DMS79 treated with DMSO at 0.1 percent for 48 hours (cell line): Measurements from ENCODE around the gene EPHX1.
"Not testable (repeated sequence)": the region's sequence is repeated elsewhere in the genome, so short reads cannot be mapped to it uniquely, and the experiment has no call there.

Experiments used
- DNase-seq: peaks from one replicate; lab custom pipeline; 2025; lab: John Stamatoyannopoulos, UW

The EPHX1 gene

DNA sequence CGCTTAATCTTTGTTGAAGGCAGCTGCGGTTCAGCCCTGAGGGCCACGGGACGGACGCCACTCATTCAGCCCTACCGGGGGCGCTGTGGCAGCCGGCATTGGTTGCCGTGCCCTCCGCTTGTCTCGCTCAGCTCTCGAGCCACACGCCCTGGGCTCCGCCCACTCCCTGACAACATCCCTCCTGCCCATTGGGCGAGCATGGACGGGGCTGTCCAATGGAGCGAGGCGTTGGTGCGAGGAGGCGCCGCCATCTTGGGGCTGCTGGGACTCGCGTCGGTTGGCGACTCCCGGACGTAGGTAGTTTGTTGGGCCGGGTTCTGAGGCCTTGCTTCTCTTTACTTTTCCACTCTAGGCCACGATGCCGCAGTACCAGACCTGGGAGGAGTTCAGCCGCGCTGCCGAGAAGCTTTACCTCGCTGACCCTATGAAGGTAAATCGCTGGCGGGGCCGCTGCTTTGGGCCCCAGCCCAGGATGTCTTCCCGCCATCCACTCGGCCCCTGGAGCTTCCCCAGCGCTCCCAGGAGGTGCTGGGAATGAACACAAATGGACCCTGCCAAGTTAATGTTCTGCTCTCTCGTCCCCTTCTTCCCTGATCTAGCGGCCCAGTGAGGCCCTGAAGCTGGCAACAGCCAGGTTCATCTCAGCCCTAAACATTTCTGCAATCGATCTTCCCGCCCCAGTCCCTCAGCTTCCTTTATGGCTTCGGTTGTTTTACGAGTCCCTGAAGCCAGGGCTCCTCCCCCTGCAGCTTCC, 32.2 kb upstream of the EPHX1 start, which contains the start of gene SRP9:
TSS of gene SRP9 (plus strand) at position 244 of the 754 bp plus-strand sequence. CDS start at position 359, 115 bp downstream.
- peak; percentile 99 for DNase-seq

DNA sequence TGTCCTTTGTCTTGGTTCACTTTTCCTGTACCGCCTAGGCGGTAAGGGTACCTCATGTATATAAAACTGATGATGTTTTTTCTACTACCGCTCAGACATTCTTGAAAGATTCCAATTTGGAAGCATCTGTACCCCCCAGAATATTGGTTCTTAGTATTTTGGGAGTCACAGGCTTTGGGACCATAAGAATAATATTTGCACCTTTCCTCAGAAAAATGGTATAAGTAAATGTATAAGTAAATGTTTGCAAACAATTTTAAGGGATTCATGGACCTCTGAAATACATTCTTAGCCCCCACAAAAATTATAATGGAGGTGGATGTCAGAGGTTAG, 31.6 kb upstream of the EPHX1 start:
- no peak for DNase-seq

DNA sequence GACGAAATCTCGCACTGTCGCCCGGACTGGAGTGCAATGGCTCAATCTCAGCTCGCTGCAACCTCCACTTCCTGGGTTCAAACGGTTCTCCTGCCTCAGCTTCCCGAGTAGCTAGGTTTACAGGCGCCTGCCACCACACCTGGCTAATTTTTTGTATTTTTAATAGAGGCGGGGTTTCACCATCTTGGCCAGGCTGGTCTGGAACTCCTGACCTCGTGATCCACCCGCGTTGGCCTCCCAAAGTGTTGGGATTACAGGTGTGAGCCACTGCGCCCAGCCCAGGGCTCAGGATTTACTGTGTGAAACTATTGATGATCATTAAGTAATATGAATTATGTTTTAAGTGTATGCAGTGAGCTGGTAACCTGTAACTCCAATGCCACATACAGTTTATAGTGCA, 30.8 kb upstream of the EPHX1 start:
- not testable (repeated sequence) for DNase-seq

DNA sequence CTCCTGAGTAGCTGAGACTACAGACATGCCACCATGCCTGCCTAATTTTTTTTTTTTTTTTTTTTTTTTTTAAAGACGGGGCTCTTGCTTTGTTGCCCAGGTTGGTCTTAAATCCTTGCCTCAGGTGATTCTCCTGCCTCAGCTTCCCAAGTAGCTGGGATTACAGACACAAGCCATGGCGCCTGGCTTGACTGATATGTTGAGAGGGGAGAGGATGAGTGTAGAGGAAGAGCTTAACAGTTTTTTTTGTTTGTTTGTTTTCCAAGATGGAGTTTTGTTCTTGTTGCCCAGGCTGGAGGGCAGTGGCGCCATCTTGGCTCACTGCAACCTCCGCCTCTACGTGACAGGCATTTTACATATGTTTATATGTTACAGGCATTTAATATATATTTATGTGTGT, 29.8 kb upstream of the EPHX1 start:
- DNase-seq = no peak

DNA sequence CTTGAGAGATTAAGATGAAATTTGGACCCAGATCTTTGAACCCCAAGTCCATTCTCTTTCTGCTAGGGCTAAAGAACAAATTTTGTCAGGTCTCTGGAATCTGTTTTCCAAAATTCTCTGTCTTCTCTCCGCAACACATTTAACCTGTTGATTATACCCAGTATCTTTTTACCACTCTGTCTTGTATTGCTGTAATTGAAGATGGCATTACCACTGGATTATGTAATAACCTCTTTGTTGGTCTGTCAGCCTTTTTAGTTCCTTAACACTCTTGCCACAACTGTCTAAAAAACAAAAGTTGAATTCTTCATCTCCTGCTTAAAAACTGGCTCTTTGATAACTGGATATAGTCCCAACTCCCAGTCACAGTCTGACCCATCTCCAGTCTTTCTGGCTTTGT, 29.3 kb upstream of the EPHX1 start:
- no peak for DNase-seq

DNA sequence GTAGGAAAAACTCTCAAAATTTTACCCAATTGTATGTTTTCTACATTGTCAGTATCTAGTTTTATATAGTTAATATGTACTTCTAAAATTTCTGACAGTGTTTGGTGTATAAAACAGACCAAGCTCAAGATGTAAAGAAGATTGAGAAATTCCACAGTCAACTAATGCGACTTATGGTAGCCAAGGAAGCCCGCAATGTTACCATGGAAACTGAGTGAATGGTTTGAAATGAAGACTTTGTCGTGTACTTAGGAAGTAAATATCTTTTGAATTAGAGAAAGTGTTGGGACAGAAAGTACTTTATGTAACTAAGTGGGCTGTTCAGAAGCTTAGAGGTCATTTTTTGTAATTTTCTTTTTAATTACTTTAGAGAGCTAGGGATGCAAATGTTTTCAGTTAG, 20.8 kb upstream of the EPHX1 start:
- not testable (repeated sequence) for DNase-seq

DNA sequence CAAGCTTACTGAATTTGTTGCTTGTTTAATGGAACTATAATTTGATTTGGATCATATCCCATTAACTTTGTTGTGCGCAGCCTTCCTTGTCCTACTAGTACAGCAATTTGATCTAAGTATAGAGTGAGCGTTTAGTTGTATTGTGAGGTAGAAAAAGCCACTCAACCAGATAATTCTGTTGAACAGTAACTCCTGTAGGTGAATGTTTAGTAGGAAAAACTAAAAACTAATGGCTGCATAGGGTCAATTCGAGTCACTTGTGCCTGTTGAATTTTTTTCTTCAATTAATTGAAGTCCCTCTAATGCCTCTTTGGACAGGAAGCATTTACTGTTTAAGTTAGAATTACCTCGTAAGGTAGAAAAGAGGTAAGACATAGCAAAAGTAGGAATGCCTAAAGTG, 15.0 kb upstream of the EPHX1 start:
- no peak for DNase-seq

DNA sequence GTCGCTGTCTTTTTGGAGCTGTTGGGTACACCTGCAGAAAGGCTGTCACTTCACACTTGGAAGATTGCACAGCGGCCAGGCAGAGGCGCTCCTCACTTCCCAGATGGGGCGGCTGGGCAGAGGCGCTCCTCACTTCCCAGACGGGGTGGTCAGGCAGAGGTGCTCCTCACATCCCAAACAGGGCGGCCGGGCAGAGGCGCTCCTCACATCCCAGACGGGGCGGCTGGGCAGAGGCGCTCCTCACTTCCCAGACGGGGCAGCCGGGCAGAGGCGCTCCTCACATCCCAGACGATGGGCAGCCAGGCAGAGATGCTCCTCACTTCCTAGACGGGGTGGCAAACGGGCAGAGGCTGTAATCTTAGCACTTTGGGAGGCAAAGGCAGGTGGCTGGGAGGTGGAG, 13.8 kb upstream of the EPHX1 start:
- not testable (repeated sequence) for DNase-seq

DNA sequence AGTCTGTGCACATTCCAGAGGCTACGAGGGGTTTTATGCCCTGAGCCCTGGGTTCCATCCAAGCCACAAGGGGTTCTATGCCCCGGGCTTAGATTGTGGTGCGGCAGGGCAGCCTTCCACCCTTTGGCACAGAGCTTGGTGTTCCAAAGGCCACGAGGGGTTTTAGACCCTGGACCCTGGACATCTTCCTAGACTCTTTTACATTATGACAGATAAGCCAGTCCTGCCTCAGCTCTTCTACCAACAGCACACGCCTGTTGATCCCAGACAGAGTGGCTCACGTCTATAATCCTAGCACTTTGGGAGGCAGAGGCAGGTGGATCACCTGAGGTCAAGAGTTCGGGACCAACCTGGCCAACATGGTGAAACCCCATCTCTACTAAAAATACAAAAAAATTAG, 8.8 kb upstream of the EPHX1 start:
- DNase-seq = not testable (repeated sequence)

DNA sequence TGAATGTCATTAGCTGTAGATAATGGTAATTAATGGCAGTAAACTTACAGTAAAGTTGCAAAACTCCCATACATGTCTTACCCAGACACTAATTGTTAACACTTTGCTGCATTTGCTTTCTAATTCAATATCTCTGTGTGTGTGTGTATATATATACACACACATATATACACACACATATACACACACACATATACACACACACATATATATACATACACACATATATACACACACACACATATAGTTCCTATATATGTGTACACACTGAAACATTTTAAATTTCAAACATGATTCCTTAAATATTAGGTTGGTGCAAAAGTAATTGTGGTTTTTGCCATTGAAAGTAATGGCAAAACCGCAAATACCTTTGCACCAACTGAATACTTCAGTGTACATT, 3.7 kb upstream of the EPHX1 start:
- no peak for DNase-seq

DNA sequence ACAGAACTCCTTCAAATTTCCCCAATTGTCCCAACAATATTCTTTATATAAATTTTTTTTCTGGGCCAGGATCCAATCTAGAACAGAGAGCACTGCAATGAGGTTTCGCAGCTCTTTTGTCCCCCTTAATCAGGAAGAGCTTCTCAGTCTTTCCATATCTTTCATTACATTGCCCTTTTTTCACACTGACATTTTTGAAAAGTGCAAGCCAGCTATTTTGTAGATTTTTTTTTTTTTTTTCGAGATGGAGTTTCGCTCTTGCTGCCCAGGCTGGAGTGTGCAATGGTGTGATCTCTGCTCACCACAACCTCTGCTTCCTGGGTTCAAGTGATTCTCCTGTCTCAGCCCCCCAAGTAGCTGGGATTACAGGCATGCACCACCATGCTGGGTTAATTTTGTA, 3.2 kb upstream of the EPHX1 start:
- DNase-seq = not testable (repeated sequence)

DNA sequence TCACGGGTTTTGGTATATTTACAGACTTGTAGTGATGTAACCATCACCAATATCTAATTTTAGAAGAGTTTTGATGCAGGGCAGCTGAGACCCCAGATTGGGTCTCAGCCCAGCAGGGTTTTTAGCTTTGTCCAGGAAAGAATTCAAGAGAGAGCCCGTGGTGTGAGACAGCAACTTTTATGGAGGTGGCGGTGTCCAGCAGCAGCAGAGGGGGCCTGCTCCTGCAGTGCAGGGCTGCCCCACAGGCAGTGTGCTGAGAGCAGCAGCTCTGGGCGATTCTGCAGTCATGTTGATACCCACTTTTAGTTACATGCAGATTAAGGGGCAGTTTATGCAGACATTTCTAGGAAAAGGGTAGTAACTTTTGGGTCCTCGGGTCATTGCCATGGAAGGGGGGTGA, 1.8 kb upstream of the EPHX1 start:
- no peak for DNase-seq

DNA sequence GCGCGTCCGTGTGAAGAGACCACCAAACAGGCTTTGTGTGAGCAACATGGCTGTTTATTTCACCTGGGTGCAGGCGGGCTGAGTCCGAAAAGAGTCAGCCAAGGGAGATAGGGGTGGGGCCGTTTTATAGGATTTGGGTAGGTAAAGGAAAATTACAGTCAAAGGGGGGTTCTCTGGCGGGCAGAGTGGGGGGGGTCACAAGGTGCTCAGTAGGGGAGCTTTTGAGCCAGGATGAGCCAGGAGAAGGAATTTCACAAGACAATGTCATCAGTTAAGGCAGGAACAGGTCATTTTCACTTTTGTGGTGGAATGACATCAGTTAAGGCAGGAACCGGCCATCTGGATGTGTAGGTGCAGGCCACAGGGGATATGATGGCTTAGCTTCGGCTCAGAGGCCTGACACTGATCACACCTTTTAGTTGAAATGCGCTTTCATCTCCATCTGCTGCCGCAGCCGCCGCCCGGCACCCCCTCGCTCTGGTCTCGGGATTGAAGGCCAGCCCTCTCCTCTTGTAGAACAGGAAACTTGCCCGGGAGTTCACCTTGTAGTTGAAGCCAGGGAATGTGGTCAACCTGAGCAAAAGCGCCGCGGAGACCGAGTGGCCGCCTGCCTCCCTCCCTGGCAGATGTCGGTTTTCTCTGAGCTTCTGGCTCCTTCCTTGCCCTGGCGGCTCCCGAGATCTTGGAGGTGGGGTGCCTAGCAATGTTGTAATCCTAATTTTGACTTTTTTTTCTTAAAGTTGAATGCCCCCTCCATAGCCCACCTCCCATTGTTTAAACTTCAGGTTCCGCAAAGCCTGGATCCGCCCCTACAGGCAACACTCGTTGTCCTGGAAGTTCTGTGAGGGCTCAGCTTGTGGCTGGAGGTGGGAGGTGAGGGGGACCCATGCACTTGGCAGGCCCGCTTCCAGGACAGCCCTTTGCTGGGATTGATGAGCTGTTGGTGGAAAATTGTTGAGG, 935 bp downstream of the EPHX1 start:
- not testable (repeated sequence) for DNase-seq

DNA sequence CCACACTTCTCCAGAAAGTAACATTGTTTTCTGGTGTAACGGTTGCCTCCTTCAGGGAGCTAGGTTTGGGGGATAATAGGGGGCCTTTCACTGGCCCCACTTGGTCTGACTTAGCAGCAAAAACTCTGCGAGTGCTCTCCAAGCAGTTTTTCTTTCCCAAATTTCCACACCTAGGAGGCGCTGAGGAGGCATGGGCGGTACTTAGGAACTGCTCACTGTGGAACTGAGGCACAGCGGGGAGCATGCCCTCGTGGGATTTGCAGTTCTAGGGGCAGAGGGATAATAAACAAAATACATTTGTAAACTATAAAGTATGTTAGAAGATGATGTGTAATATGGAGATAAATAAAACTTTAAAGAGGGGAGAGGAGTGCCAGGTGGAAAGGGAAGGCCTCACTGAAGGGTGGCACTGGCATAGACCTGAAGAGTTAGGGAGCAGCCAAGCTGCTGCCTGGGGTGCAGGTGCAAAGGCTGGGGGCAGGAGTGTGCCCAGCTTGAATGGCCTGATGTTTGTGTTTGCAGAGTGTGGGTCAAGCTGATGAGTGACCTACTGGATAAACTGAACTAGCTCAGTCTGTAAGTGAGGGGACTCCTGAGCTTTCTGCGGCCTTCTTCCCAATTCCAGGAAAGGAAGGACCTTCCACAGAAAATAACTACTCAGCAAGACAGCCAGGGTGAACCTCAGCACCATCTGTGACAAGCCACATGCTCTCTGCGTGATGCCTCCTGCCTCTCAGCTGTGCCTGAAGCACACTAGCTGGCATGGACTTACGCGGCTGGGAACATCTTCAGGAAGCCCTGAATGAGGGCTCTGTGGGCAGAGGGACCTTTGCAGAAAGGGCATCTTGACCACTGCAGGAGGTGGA, 1.9 kb downstream of the EPHX1 start:
- no peak for DNase-seq

DNA sequence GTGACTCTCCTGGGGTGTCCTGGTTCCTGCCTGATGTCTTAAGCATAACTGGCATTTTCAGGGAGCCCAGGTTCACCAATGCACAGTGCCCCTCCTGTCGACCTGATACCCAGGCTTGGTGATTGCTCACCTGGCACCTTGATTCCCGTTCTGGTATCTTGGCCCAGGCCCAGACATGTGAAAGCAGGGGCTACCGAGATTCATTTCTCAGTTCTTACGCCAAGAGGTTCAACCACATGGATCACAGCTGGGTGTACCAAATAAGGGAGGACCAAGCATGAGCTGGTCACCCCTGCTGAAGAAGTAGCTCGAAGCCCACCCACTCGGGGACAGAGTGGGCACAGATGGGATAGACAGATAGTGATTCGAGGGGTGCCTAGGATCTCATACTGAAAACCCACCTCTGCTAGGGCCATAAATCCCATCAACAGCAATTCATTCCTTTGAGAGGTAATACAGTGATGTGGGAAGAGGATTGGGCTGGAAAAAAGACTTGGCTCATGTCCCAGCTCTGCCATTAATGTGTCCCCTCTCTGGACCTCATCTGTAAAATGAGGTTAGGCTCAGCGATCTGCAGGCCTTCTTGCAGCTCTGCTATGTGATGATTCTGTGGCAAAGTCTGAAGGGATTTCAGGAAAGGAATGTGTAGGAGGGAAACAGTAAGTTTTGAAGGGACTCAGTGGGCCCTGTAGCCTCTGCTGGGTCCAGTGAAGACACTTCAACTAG, 2.7 kb downstream of the EPHX1 start:
- DNase-seq = peak; percentile 80

DNA sequence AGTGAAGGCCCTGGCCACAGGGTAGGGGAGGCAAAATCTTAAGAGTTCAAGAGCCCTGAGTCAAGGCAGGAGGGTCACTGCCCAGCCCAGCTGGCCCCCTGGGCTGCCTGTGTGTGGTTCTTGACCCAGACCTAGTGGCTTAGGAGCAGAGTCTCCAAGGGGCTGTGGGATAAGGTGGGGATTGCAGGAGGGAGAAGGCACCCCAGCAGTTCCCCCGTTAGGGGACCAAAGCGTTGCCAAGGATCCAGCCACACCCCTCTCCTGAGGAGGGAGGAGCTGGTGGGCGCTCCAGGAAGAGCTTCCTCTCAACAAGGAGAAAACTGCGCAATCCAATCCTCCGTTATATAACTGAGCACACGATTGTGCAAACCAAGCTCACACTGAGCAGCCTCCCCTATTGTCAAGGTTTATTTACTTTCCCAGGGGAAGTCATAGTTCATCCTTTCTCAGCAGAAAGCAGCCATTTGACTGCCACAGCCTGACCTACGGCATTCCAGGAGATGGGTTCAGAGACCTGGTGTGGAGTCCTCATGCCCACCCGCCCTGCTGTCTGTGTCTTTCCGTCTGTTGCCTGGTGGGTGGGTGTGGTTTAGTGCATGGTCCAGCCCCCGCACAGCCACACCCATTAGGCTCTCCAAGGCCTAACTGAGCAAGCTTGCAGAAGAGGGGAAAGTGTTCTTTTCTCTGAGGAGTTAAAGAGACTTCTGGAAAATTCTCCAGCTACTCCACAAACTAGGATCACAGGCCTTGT, 3.5 kb downstream of the EPHX1 start:
- peak; percentile 44 for DNase-seq

DNA sequence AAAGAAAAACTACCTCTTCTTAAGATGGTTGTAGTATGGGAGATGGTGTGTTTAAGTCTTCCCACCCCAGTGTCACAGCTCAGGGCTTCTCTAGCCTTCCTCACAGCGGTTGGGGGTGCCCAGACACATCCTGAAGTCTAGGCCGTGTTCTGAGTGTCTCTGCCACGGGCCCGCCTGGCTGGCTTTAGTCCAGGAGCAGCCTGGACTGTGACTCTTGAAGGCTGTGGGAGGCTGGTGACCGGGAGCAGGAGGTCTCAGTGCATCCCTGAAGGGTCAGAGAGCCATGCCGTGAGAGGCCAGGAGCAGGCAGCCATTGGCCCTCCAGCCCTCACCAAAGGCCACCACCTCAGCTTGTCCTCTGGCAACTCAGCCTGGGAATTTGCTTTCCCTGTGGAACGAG, 4.5 kb downstream of the EPHX1 start:
- DNase-seq = no peak

DNA sequence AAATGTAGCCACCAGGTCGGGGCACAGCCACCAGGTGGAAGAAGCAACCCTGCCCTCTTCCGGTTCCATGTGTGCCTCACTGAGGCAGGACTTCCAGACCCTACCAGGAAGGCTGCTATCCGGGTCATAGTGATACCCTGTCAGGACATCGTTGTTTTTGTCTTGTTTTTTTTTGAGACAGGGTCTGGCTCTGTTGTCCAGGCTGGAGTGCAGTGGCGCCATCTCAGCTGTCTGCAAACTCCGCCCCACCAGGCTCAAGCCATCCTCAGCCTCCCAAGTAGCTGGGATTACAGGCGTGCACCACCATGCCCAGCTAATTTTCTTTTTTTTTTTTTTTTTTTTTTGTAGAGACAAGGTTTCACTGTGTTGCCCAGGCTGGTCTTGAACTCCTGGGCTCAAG, 5.2 kb downstream of the EPHX1 start:
- DNase-seq = not testable (repeated sequence)

DNA sequence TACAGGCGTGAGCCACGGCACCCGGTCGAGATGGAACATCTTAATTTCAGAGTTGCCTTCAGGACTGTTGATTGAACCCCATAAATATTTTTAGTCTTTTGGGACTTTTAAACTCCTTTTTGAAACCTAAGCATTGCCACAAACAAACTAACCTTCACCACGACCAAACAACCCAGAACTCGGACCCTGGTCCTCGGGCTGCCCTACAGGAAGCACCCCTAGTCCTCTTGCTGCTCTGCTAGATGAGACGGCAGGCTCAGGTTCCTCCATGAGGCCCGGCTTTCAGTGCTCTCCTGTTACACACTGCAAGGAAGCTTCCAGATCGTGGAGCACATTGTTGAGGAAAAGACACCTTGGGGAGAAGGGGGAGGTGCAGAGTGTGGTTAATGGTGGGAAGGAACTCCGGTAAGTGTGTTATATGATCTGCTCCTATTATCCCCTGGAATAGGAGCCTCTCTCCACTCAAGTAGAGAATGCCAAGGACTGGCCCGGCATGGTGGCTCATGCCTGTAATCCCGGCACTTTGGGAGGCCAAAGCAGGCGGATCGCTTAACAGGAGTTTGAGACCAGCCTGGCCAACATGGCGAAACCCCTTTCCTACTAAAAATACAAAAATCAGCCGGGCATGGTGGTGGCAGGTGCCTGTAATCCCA, 5.7 kb downstream of the EPHX1 start:
- DNase-seq = peak; percentile 88
